Mammary epithelial cell (primary cell): ENCODE measurements around the gene NXNL2.
A peak's percentile ranks its signal among the peaks of the same experiment; 100 is the strongest.

Experiments
- EZH2 ChIP-seq: IDR thresholded peaks from 2 replicates; pipeline ENCODE4 v1.6.1; 2012; ENCODE audit warnings: low read length, inconsistent platforms, borderline replicate concordance
- TF ChIP-seq, protein P1 (sequence below), 2 donors: IDR thresholded peaks in 1 of 2; conservative IDR thresholded peaks in 1 of 2; 2 replicates each; pipeline ENCODE4 v1.5.1; 2011 to 2012; ENCODE audit warnings: inconsistent platforms in 2 of 2, low read length in 2 of 2, mild to moderate bottlenecking in 2 of 2, control low read depth in 1 of 2, low read depth in 1 of 2; ENCODE audit not compliant: insufficient read depth in 1 of 2; ENCODE audit errors: extremely low read depth in 1 of 2

DNA sequence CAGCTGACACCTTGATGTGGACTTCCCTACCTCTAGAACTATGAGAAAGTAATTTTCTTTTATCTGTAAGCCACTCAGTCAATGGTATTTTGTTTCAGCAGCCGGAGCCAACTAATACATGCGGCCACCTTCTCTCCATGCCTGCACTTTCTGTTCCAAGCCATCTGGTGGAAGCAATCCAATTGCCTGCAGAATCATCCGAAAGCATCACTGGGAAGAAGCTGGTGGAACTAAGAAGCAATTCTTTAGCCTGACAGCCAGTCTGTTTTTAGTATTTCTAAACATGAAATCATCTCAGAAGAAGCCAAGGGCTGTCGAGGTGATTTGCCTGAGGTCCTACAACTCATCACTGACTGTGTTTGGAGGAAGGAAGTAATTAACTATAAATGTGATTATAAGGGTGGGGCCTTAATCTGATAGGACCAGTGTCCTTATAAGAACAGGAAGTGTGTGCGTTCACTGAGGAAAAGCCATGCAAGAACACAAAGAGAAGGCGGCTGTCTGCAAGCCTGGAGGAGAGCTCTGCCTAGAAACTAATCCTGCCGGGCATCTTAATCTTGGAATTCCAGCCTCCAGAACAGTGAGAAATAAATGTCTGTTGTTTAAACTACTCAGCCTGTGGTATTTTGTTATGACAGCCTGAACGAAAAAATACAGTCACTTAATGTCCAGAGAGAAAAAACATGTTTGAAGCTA lies 49.1 kb downstream of the NXNL2 start:
- TF ChIP-seq, protein P1, sequence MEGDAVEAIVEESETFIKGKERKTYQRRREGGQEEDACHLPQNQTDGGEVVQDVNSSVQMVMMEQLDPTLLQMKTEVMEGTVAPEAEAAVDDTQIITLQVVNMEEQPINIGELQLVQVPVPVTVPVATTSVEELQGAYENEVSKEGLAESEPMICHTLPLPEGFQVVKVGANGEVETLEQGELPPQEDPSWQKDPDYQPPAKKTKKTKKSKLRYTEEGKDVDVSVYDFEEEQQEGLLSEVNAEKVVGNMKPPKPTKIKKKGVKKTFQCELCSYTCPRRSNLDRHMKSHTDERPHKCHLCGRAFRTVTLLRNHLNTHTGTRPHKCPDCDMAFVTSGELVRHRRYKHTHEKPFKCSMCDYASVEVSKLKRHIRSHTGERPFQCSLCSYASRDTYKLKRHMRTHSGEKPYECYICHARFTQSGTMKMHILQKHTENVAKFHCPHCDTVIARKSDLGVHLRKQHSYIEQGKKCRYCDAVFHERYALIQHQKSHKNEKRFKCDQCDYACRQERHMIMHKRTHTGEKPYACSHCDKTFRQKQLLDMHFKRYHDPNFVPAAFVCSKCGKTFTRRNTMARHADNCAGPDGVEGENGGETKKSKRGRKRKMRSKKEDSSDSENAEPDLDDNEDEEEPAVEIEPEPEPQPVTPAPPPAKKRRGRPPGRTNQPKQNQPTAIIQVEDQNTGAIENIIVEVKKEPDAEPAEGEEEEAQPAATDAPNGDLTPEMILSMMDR (conservative IDR thresholded peaks at IDR 0.05 in 1 of 2, IDR thresholded peaks at IDR 0.05 in 1 of 2; ENCODE audit: extremely low read depth in 1 of 2, insufficient read depth in 1 of 2, low read depth in 1 of 2, low read length in 2 of 2), result peak in 1 of 2 donors; percentile 10
- no peak for TF ChIP-seq EZH2
